GM12878 (cell line): ENCODE measurements around the gene RACK1. TPM values are rescaled to one million over a fixed set of nuclear protein-coding genes. Genes with fewer than 3 reads are reported as not detected.
A peak's percentile ranks its signal among the peaks of the same experiment; 100 is the strongest.

Source experiments
- CHD1 ChIP-seq: IDR thresholded peaks from 2 replicates; pipeline ENCODE4 v1.6.1; 2012; ENCODE audit warnings: low read depth, low read length, improper control_type of control experiment
- CTCF ChIP-seq, 3 experiments: IDR thresholded peaks in 2 of 3; conservative IDR thresholded peaks in 1 of 3; 2 replicates each; pipeline ENCODE4 v1.5.1; 2011; ENCODE audit warnings: low read depth in 3 of 3, low read length in 3 of 3, mild to moderate bottlenecking in 3 of 3, control low read depth in 2 of 3, moderate library complexity in 2 of 3, inconsistent platforms in 1 of 3, mixed read lengths in 1 of 3; ENCODE audit not compliant: control insufficient read depth in 2 of 3, insufficient read depth in 1 of 3; ENCODE audit errors: extremely low read depth in 1 of 3
- E2F4 ChIP-seq: IDR thresholded peaks from 2 replicates; pipeline ENCODE4 v1.6.1; 2012; ENCODE audit warnings: low read depth, low read length, improper control_type of control experiment
- ESRRA ChIP-seq: IDR thresholded peaks from 2 replicates; pipeline ENCODE4 v1.6.1; 2012; ENCODE audit warnings: mild to moderate bottlenecking, low read length, improper control_type of control experiment
- HSF1 ChIP-seq: fragments of 150-350 bp; IDR thresholded peaks from 2 replicates; pipeline ENCODE4 v1.6.1; 2014; ENCODE audit warnings: mild to moderate bottlenecking, low read depth, low read length
- NFIC ChIP-seq: IDR thresholded peaks from 2 replicates; pipeline ENCODE4 v1.6.1; 2012; ENCODE audit warnings: low read depth, mild to moderate bottlenecking, inconsistent platforms, low read length, moderate library complexity
- NRF1 ChIP-seq: conservative IDR thresholded peaks from 2 replicates; pipeline ENCODE4 v1.6.1; 2011; ENCODE audit warnings: mild to moderate bottlenecking, low read depth, low read length, improper control_type of control experiment
- RBBP5 ChIP-seq: fragments of 200-600 bp; sonication (generic); conservative IDR thresholded peaks from 2 replicates; pipeline ENCODE4 v1.6.1; 2016
- RELB ChIP-seq: fragments of 450-650 bp; IDR thresholded peaks from 2 replicates; pipeline ENCODE4 v1.6.1; 2017; ENCODE audit warnings: low read depth, mild to moderate bottlenecking, moderate library complexity
- REST ChIP-seq: IDR thresholded peaks from 2 replicates; pipeline ENCODE4 v1.6.1; 2012; ENCODE audit warnings: mild to moderate bottlenecking, low read depth, low read length
- TAF1 ChIP-seq: IDR thresholded peaks from 2 replicates; pipeline ENCODE4 v1.6.1; 2011; ENCODE audit warnings: mild to moderate bottlenecking, low read depth, low read length, borderline replicate concordance
- TCF3 ChIP-seq: IDR thresholded peaks from 2 replicates; pipeline ENCODE4 v1.6.1; 2012; ENCODE audit warnings: low read depth, mild to moderate bottlenecking, low read length, borderline replicate concordance; ENCODE audit not compliant: insufficient read depth
- YY1 ChIP-seq: IDR thresholded peaks from 2 replicates; pipeline ENCODE4 v1.6.1; 2011; ENCODE audit warnings: low read depth, mild to moderate bottlenecking, low read length
- ZBTB4 ChIP-seq: fragments of 450-650 bp; formaldehyde crosslinking; IDR thresholded peaks from 2 replicates; pipeline ENCODE4 v1.4.0; 2022; ENCODE audit warnings: mild to moderate bottlenecking, moderate library complexity
- ZSCAN29 ChIP-seq: fragments of 450-650 bp; IDR thresholded peaks from 2 replicates; pipeline ENCODE4 v1.6.1; 2017; ENCODE audit warnings: mild to moderate bottlenecking, moderate library complexity
- polyA plus RNA-seq, 11 experiments: library from polyadenylated mRNA; depleted of rRNA in 4 of 11; unstranded in 6 of 11; stranded (reverse) in 5 of 11; fragments of >200 nt; fragmentation: Nextera tagmentation in 4 of 11; fragmentation: Illumina TruSeq in 1 of 11; extraction: Ambion mirVana in 4 of 11; extraction: Trizol in 1 of 11; gene quantifications; 1 replicate in 1 of 11; 2 replicates in 10 of 11; pipeline versions ENCODE4 v1.2.1 to v1.2.3, GENCODE V29; 2011 to 2016; ENCODE audit warnings: inconsistent platforms in 2 of 11, missing spikeins in 2 of 11, low read depth in 1 of 11
- total RNA-seq, 4 experiments: library from RNA; depleted of rRNA in 3 of 4; stranded (reverse); fragments of >200 nt in 3 of 4; fragmentation: Illumina TruSeq in 1 of 4; extraction: Trizol in 1 of 4; gene quantifications; 2 replicates each; pipeline versions ENCODE4 v1.2.1 to v1.2.3, GENCODE V29; 2013 to 2021

The RACK1 gene
- total and polyA plus RNA-seq, 10 of the 15 experiments (the other 5 are each of a cell fraction or from before 2014, with no cell fraction given) = 1,365 to 6,584 (median 4,167) TPM

- TF ChIP-seq REST (no peak), HSF1 (no peak), YY1 (peak; percentile 63), ESRRA (0 out of 2 replicates have a peak, but pooled peaks have one; percentile 51), RELB (no peak), NFIC (no peak), ZBTB4 (CRISPR knock-in tag) (no peak), CTCF (IDR thresholded peaks at IDR 0.05 in 2 of 3, conservative IDR thresholded peaks at IDR 0.05 in 1 of 3; ENCODE audit: control insufficient read depth in 2 of 3, extremely low read depth in 1 of 3, insufficient read depth in 1 of 3, low read depth in 3 of 3, low read length in 3 of 3) (no peak), TCF3 (peak; percentile 47; the same call in 1 of the 2 replicates), TAF1 (no peak), ZSCAN29 (peak; percentile 92), CHD1 (0 out of 2 replicates have a peak, but pooled peaks have one; percentile 88), NRF1 (no peak), E2F4 (no peak), RBBP5 (no peak)
These were observed 54.9 kb downstream of the RACK1 start (continued) for GRCh38 chr5:181188700-181189362.
